GM10248 (cell line): ENCODE results near the gene ARHGEF7.

Source experiments
- CTCF ChIA-PET: fragments of 300-600 bp; sonication (Branson Sonifier 250); formaldehyde crosslinking; extraction: SDS; loops from one replicate; lab custom pipeline; 2021; ENCODE audit warnings: antibody characterized with exemption; lab: Yijun Ruan, JAX
- POLR2A ChIA-PET: fragments of 350-650 bp; sonication (Branson Sonifier 250); formaldehyde crosslinking; extraction: SDS; loops from one replicate; lab custom pipeline; 2020; ENCODE audit warnings: antibody characterized with exemption; lab: Yijun Ruan, JAX
- DNase-seq: peaks from one replicate; pipeline ENCODE4 v3.0.0; 2012; ENCODE audit errors: extremely low spot score
- TF ChIP-seq, protein P1 (sequence below): IDR thresholded peaks from 2 replicates; pipeline ENCODE4 v1.5.1; 2012; ENCODE audit warnings: mild to moderate bottlenecking, low read depth; ENCODE audit errors: extremely low read depth, missing control alignments, control extremely low read depth

ARHGEF7 gene

DNA sequence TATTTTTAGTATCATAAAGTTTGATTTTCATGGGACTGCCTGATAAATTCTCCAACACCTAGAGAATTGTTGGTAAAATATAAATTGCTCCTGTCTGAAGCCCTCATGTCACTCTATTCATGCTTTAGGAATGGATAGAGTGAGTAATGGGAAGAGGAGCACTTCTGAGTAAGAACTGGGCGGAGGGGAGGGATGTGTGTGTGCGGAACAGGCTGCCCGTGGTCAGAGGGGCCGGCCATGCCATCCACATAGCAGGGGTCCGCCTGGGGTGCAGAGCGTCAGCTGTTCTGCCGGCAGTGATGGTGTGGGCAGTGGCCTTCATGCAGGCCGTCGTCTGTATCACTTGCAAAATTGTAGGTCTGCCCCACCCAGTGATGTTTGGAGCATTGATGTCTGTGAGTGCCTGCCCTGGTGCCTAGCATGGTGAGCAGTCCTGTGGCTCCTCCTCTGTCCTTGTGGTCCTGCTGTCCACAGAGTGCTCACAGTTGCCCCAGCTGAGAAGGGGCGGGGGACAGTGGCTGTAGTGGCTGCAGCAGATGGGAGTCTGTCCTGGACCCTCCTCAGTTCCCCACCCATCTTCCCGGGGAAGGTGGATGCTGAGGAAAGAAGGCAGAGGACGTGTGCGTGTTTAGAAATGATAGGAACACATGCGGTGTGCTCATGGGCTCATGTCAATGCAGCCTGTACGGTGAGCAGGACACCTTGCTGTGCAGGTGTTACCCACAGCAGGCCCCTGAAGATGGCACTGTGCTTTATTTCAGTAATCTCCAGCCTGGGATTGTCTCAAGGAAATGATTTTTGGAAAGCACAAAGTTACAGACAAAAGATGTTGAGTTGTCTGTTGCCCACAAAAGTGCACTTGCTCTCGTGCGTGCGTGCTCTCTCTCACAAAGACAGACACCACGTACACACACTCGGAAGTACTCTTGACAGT, 155.9 kb downstream of the ARHGEF7 start:
- ChIA-PET CTCF (no interaction called here), POLR2A (no interaction called here)
- TF ChIP-seq, protein P1, sequence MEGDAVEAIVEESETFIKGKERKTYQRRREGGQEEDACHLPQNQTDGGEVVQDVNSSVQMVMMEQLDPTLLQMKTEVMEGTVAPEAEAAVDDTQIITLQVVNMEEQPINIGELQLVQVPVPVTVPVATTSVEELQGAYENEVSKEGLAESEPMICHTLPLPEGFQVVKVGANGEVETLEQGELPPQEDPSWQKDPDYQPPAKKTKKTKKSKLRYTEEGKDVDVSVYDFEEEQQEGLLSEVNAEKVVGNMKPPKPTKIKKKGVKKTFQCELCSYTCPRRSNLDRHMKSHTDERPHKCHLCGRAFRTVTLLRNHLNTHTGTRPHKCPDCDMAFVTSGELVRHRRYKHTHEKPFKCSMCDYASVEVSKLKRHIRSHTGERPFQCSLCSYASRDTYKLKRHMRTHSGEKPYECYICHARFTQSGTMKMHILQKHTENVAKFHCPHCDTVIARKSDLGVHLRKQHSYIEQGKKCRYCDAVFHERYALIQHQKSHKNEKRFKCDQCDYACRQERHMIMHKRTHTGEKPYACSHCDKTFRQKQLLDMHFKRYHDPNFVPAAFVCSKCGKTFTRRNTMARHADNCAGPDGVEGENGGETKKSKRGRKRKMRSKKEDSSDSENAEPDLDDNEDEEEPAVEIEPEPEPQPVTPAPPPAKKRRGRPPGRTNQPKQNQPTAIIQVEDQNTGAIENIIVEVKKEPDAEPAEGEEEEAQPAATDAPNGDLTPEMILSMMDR: no peak
- DNase-seq: no peak

DNA sequence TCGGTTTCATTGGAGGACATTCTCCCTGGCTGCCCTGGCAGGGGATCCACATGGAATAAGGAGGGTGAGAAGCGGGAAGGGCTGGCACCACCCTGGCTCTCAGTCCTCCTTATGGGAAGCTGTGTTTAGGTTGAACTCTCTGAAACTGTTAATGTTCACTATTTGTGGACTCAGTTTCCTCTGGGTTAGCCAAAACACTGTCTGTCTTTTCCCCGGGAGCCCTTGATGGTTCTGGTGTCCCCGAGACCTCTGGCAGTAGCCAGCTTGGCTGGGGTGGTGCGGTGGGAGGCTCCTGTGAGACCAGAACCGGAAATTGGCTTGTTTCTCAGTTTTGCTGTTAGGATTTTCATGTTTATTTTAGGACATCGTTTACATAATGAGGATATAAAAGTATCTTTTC, 157.0 kb downstream of the ARHGEF7 start:
- ChIA-PET POLR2A (no interaction called here), CTCF (no interaction called here)
- TF ChIP-seq, protein P1: no peak
- DNase-seq: no peak

DNA sequence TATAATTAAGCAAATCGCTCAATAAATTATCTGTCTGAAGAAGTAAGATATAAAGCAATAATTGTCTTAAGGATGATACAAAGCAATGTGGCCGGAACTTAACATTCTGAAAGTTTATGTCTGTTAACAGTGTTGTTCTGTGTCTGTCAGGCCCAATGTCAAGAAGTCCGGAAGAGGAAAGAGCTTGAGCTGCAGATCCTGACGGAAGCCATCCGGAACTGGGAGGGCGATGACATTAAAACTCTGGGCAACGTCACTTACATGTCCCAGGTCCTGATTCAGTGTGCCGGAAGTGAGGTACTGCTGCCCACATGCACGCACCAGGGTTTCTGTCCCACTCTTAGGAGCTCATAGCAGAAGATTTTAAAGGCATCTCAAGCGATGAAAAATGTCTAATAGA, 160.3 kb downstream of the ARHGEF7 start:
- ChIA-PET POLR2A (no interaction called here), CTCF (interaction anchor here (0.8 to 1.2 kb wide), 2 partner anchors 10 to 15 kb away, joined by 3 to 4 read pairs; no protein-coding TSS in a partner anchor)
- TF ChIP-seq, protein P1: no peak
- no peak for DNase-seq

DNA sequence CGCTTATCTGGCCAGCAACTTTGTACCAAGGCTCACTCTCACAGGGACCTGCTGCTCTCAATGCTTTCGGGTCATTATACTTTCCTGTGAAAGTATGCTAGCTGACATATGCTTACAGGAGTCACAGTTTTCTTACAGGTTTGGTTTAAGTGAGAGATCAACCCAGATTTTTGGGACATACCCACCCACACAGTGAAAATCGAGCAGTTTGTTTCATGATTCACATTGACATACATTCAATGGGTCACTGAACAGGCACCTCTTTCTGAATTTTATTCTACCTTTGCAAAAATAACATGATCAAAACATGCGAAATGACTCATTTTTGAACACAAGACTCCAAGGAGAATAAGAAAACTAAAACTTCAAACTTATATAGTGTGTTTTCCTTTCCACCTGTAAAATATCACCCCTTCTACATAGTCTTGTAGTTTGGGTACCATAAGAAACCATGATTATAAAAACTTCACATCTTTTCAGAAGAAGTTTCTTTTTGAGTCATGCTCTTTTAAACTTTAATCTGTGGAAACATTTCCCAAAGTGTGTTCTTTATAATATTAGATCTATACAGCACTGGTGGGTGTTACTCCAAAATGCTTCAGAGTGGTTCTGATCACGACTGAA, 161.0 kb downstream of the ARHGEF7 start:
- TF ChIP-seq, protein P1: no peak
- DNase-seq: no peak
- CTCF ChIA-PET: interaction anchor here (0.8 to 1.2 kb wide), 3 partner anchors 9 to 16 kb away, joined by 3 to 4 read pairs (median 3); no protein-coding TSS in a partner anchor
- POLR2A ChIA-PET: no interaction called here

DNA sequence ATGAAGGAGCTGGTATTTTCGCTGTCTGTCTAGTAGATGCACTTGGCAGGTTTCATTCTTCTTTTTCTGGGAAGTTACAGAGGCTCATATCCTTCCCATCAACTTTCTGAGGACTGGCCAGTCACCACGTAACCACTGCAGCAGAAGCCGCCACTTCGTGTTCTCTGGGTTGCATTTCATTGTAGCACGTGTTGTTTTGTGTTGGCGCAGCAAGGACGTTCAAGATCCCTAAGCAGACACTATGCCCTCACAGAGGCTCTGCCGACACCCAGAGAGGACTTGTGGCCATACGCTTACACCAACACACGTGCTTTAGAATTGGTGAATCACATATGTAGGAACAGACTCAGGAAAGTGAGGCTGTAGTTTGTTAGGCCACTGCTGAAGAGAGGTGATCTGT, 163.1 kb downstream of the ARHGEF7 start:
- CTCF ChIA-PET: no interaction called here
- POLR2A ChIA-PET: no interaction called here
- no peak for DNase-seq
- TF ChIP-seq, protein P1: no peak

DNA sequence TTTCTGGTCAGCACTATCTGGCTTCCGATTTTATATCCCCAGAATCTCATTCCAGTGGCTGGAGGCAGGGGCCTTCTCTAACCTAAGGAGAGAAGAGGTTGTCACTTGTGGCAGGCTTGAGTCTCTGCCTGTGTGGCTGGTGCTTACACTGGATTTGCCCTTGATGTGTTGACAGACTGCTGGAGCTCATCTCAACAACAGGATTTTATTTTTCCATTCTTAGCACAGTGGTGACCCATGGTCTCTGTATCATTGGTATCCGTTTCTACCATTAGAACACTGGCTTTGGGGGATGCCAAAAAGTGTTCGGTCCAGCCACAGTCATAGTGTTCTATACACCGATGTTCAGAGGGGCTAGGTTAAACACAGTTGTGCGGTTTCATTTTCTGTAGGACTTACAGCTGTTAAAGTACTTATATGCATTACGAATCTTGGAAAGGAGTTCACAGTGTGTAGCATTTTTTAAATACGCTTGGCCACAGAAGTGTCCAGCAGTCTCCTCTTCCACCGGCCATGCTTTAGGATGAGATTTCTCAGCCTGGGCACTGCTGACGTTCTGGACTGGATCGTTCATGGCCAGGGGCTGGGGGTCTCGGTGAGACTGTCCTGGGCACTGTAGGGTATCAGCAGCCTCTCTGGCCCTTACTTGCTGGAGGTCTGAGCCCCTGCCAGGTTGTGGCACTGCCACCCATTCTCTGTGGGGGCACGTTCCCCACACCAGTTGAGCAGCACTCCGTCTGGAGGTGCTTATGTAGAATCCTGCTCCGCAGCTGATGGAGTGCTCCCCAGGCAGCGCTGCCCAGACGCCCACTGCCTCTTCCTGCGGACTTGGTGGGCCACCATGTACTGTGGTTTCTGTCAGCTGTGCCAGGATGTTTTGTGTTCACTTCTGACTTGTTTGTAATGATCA, 163.9 kb downstream of the ARHGEF7 start:
- ChIA-PET POLR2A (no interaction called here), CTCF (no interaction called here)
- TF ChIP-seq, protein P1: no peak
- no peak for DNase-seq
